ENCODE data around the gene GMCL2.

Gene GMCL2

DNA sequence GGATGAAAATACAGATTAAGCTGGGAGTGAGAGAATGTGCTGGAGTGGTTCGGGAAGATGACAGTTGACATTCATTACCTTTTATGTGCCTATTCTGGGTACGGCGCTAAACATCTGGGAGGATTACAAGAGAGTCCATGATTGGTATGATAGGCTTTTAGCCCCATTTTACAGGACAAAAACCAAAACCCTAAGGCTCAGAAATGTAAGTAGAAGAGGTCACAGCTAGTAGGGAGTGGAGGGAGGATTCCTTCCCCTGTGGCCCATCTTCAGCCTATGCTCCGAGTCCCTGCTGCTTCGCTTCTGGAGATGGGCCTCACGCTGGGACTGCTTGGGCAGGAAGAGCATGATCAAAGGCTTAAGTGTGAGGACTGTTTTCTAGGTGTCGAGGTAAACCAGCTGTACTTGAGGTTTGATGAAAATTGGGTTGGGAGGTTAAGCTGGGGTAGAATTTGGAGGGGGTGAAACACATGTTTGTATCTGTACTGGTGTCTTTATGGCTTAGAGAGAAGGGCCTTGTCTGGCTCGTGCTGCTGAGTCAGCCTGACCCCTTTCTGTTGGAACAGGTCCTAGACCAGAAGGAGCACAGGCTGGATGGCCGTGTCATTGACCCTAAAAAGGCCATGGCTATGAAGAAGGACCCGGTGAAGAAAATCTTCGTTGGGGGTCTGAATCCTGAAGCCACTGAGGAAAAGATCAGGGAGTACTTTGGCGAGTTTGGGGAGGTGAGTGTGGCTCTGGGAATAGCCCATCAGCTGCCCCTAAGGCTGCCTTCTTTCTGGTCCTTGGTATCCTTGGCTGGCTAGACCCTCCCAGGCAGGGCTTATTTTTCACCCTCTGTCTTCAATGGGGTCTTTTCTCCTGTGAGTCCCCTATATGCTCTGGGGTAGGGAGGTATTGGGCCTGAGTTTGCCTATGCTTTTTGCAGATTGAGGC is 19.3 kb upstream of the GMCL2 start:
- Histone ChIP-seq H3K9me3 (no peaks in the 10 kb centered on the region), H3K4me1 (peaks cover 6% of the 10 kb centered on the region; the same call in 1 of the 2 replicates), H3K27me3 (no peaks in the 10 kb centered on the region), H3K36me3 (peaks cover 70% of the 10 kb centered on the region), H3K4me3 (ENCODE audit: low read depth, low read length) (peak overlapping the region; percentile 99)
- DNase-seq: no peak
- no peak for TF ChIP-seq CTCF (IDR thresholded peaks at IDR 0.05; ENCODE audit: low read depth, low read length)

- H3K9me3 ChIP-seq: no peaks in the 10 kb centered on the region
- no peak for DNase-seq
- H3K4me3 ChIP-seq (ENCODE audit: low read depth, low read length): peak overlapping the region; percentile 99
- TF ChIP-seq CTCF (IDR thresholded peaks at IDR 0.05; ENCODE audit: low read depth, low read length): no peak
- H3K27me3 ChIP-seq: no peaks in the 10 kb centered on the region
- peaks cover 63% of the 10 kb centered on the region for H3K36me3 ChIP-seq
- peaks cover 6% of the 10 kb centered on the region; the same call in 1 of the 2 replicates for H3K4me1 ChIP-seq
These were observed 18.5 kb upstream of the GMCL2 start for GRCh38 chr5:178205749-178206047.

GRCh38 chr5:178204935-178205748 is 18.0 kb upstream of the GMCL2 start:
- Histone ChIP-seq H3K27me3 (no peaks in the 10 kb centered on the region), H3K4me3 (ENCODE audit: low read depth, low read length) (peak overlapping the region; percentile 99), H3K36me3 (peaks cover 57% of the 10 kb centered on the region), H3K9me3 (no peaks in the 10 kb centered on the region), H3K4me1 (peaks cover 6% of the 10 kb centered on the region; the same call in 1 of the 2 replicates)
- peak; percentile 78 for DNase-seq
- TF ChIP-seq CTCF (IDR thresholded peaks at IDR 0.05; ENCODE audit: low read depth, low read length): no peak

DNA sequence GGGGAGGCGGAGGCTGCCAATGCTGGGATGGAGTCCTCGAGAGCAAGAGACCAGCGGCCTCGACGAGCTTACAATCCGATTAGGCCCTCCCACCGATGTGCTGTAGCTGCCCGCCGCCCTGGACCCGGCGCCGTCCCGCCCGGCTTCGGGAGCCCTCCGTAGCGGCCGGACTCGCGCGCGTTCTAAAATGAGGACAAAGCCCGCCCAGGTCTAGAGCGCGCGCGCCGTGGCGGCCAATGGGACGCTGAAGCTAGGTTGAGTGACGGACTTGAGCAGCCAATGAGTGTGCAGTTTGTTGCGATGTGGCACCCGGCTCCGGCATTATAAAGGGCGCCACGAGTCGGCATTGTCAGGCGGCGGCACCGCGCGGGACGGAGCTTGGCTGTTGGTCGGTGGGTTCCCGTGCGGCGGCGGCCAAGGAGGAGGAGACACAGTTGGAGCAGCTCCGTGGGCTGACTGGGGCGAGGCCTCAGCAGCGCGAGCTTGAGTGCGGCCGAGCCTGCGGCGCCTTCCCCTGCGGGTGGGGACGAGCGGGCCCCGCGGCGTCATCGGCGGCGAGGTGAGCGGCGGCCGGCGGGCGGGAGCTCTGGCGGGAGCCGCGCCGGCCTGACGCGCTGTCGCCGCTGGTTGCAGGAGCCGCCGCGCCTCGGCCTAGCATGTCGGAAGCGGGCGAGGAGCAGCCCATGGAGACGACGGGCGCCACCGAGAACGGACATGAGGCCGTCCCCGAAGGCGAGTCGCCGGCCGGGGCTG is 17.2 kb upstream of the GMCL2 start, which contains the start of gene HNRNPAB:
Gene HNRNPAB, plus strand, starts transcription at position 352 of the 753 bp plus-strand sequence. Its CDS starts 305 bp downstream, at position 657.
- no peak for TF ChIP-seq CTCF (IDR thresholded peaks at IDR 0.05; ENCODE audit: low read depth, low read length)
- Histone ChIP-seq H3K9me3 (no peaks in the 10 kb centered on the region), H3K4me1 (peaks cover 6% of the 10 kb centered on the region; the same call in 1 of the 2 replicates), H3K4me3 (ENCODE audit: low read depth, low read length) (peak within 1 kb of the TSS; percentile 99), H3K27me3 (no peaks in the 10 kb centered on the region), H3K36me3 (peaks cover 49% of the 10 kb centered on the region)
- DNase-seq: peak; percentile 95

DNA sequence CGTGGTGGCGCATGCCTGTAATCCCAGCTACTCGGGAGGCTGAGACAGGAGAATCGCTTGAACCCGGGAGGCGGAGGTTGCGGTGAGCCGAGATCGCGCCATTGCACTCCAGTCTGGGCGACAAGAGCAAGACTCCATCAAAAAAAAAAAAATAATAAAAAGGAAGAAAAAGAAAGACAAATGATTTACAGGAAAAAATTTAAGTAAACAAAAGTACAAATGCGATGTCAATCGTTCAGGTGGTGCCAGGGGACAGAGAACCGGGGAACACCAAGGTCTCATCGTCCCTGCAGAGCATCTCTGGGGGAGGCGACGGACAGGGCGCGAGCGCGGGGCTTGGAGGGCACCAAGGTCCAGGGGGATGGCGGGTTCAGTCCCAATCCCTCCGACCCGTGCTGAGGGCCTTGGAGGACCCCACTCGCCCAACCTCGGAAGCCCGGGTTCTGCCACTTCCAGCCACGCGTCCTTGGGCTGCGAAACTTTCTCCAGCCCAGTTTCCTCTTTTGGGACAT is 16.6 kb upstream of the GMCL2 start:
- Histone ChIP-seq H3K36me3 (peaks cover 43% of the 10 kb centered on the region), H3K27me3 (no peaks in the 10 kb centered on the region), H3K9me3 (no peaks in the 10 kb centered on the region), H3K4me1 (peaks cover 6% of the 10 kb centered on the region; the same call in 1 of the 2 replicates), H3K4me3 (ENCODE audit: low read depth, low read length) (peak overlapping the region; percentile 99)
- no peak for DNase-seq
- TF ChIP-seq CTCF (IDR thresholded peaks at IDR 0.05; ENCODE audit: low read depth, low read length): no peak
